AG10803 (cell line): ENCODE data around the gene JARID2.

ENCODE experiments used
- DNase-seq: peaks from one replicate; pipeline ENCODE4 v3.0.0; 2010; ENCODE audit warnings: low read depth
- H3K4me3 ChIP-seq: 2 replicates; pipeline ENCODE4 v1.5.1; 2011; ENCODE audit warnings: mild to moderate bottlenecking, low read length, control low read depth
- CTCF ChIP-seq: conservative IDR thresholded peaks from 2 replicates; pipeline ENCODE4 v1.5.1; 2011; ENCODE audit warnings: mild to moderate bottlenecking, low read length, control low read depth, inconsistent platforms

Gene JARID2

GRCh38 chr6:15372932-15373331 lies 127.1 kb downstream of the JARID2 start:
- H3K4me3 ChIP-seq, result no peak overlapping the region
- no peak for DNase-seq
- TF ChIP-seq CTCF, result no peak

- H3K4me3 ChIP-seq, result no peak overlapping the region
- no peak for TF ChIP-seq CTCF
- DNase-seq, result no peak
Measured at GRCh38 chr6:15374119-15374518, 128.2 kb downstream of the JARID2 start.

GRCh38 chr6:15375018-15375417 lies 129.1 kb downstream of the JARID2 start:
- H3K4me3 ChIP-seq, result no peak overlapping the region
- no peak for TF ChIP-seq CTCF
- DNase-seq, result no peak

GRCh38 chr6:15375638-15376290 lies 129.9 kb downstream of the JARID2 start:
- no peak overlapping the region for H3K4me3 ChIP-seq
- DNase-seq, result peak; percentile 41
- no peak for TF ChIP-seq CTCF

- H3K4me3 ChIP-seq, result no peak overlapping the region
- no peak for TF ChIP-seq CTCF
- no peak for DNase-seq
Measured at GRCh38 chr6:15376900-15377487, 131.1 kb downstream of the JARID2 start.

GRCh38 chr6:15378272-15378671 lies 132.4 kb downstream of the JARID2 start:
- DNase-seq, result no peak
- H3K4me3 ChIP-seq, result no peak overlapping the region
- TF ChIP-seq CTCF, result no peak

GRCh38 chr6:15378866-15379265 lies 133.0 kb downstream of the JARID2 start:
- no peak for DNase-seq
- no peak for TF ChIP-seq CTCF
- no peak overlapping the region for H3K4me3 ChIP-seq
